Stimulated activated CD4-positive, alpha-beta T cell treated with anti-CD3 and anti-CD28 coated beads, Interleukin-12 subunit alpha, Interleukin-12 subunit beta, amount 100 ng/mL, for 4 hours (primary cell): ENCODE results near the gene VWA2.
"Not testable (repeated sequence)": the region's sequence is repeated elsewhere in the genome, so short reads cannot be mapped to it uniquely, and the experiment has no call there.

Experiments
- DNase-seq: peaks from one replicate; pipeline ENCODE4 v3.0.0-alpha.2; 2020

The VWA2 gene

DNA sequence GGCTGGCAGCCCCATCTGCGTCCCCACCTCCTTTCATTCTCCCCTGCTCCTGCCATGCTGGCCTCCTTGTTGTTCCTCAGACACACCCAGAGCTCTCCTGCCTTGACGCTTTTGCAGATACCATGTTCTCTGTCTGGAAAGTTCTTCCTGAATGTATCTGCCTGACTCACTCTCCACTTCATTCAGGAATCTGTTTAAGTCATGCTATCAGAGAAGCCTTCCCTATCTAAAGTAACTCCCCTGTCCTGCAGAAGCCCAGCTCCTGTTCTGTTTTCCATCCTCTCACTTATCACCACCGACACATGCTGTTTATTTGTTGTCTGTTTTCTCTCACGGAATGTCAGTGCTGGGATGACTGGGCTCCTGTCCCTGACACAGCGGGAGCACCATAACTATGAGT, 83.3 kb downstream of the VWA2 start:
- no peak for DNase-seq

DNA sequence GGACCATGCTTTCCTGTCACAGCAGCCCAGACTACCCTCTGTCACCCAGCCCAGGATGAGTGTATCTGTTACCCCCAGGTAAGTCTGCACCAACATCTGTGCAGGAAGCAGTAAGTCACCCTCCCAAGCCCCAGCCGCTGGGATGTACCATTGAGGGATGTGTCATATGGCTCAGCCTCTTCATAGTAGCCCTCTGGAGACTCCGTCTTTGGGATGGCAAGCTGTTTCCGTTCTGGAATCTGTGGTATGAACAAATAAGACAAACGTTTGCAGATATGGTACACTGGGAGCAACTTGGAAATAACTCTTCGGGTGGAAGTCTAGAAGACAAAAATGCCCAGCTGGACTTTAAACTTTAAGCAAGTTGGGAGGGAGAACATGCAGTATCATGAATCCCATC, 84.0 kb downstream of the VWA2 start:
- DNase-seq, result no peak

DNA sequence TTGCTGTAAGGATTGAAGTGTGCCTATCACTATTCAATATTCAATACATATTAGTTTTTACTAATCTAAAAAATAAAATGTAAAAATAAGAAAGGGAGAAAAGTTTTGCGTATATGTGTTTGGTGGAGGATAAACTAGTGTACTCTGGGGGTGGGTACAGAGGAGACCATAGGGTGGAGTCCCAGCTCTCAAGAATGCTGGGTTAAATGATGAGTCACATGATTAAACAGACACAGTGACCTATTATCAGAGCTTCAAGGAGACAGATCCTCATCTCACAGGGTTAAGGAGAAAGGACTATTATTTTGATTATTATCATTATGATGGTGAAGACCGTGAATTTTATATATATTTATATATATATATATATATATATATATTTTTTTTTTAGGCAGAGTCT, 87.7 kb downstream of the VWA2 start:
- DNase-seq, result no peak

DNA sequence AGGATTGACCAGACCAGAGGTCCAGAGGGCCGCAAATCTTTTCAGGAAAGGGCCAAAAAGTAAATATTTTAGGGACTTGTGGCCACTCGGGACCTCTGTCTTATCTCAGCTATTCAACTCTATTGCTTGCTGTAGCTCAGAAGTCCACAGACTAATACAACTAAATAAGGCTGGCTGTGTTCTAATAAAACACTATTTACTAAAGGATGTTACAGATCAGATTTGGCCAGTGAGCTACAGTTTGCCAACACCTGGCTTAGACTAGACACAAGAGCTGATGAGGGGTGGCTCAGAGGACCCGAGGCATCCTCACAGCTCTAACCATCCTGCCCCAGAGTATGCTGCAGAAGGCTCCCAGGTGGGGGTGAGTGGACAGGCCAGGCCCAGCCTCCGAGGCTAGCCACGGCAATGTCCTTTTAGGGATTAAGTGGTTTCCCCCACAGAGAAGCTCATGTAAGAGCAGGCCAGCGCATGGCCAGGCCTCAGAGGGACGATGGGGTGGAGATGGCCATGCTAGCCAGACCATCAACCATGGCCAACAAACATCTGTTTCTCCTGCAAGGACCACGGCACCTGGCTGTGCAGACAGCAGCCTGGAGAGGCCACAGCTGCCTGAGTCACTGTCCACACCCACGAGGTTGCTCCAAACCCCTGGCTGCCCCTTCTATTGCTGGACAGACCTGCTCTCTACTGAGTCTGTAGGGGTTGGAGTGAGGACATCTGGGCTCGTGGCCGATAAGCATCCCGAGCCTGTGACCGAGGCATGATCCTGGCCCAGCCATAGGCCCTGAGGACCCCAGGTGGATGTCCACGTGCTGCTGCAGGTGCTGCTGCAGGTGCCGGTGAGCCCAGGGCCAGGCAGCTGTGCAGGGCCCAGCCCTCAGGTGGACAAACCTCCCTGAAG, 88.7 kb downstream of the VWA2 start:
- no peak for DNase-seq

DNA sequence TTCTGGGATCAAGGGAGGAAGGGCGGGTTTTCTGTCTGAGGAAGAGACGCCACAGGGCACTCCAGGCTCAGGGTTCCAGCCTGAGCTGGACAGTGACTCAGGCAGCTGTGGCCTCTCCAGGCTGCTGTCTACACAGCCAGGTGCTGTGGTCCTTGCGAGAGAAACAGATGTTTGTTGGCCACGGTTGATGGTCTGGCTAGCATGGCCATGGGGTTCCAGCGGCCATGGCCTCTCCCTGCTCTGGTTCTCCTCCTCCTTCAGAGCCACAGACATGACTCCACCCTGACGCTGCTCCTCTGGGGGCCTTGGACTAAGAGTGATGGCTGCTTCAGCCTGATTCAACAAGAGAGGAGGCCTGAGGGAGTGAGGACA, 89.4 kb downstream of the VWA2 start:
- no peak for DNase-seq

DNA sequence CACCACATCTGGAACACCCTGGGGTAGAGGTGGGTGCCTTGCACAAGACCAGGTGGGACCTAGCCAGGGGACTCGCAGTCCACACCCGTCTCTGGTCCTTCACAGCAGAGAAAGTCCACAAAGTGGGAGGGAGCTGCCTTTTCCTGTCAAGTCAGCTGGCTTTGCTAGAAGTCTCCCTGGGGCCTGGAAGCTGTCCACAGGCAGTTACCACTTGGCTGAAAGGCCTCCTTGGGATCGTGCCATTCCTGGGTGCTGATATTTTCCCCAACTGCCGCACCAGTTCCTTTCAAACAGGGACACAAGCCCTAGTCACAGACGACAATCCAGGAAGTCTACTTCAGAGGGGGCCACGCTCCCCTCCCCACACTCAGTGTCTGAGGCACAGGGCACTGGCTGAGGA, 89.8 kb downstream of the VWA2 start:
- DNase-seq, result no peak

DNA sequence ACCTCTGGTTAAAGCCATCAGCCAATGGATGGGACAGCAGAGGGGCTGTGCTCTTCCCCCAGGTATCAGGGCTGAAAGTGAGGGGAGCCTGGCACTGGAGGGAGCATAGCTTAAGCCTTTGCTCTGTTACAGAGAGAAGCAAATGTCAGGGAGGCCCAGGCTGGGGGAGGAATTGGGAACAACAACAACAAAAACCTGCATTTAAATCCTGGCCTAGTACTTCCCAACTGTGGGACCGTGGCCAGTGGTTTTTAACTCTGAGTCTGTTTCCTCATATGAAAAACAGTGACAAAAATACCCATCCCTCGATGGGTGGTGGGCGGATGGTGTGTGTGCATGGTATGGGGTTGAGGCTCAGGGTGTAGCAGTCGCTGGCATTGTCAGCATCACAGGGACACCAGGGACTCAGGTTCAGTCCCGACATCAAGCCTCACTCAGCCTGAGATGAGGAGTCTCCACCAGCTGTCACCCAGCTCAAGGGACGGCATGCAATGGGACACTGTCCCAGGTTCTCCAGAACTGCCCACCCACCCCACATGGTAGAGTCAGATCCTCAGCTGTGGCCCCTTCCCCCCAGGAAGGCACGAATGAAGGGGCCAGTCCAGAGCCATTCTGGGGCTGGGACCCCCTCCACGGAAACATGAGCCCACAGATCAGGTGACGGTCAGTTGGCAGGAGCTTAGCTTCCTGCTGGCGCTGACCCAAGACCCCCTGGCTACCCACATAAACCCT, 90.7 kb downstream of the VWA2 start:
- DNase-seq, result no peak

DNA sequence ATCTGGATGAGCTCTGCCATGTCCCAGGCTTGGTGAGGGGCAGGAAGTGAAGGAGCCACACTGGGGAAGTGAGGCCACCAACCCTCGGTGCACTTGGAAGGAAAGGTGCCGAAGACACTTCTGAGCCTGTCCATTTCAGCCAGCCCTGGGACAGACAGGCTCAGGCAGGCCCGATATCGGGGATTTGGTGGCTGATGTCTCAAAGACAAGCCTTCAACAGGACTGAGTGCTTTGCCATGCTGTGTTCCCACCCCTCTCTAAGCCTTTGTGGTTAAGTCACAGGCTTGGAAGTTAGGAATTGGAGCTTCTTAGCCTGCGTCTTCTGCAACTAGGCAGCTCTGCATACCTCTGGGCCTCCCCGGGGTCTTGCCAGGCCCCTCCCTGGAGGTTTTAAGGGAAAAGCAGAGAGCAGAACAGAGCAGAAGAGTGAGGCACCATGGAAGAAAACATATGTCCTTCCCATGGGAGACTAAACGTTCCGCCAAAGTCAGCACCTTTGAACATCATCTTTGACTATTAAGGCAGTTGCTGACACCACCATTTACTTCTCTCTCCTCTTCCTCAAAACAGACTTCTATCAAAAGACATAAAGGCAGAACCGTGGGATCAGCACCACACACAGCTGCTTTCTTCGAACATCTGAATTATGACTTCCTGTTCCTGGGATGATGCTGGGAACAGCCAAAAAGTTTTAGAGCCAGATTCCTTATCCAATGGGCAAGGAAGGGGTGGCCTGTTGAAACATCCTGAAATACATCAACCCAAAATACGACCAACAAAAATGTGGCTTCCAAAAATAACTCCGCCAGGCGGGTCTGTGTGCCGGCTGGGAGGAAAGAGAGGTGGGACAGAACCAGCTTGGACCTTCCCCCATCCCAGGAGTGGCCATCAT, 93.5 kb downstream of the VWA2 start:
- DNase-seq, result no peak

DNA sequence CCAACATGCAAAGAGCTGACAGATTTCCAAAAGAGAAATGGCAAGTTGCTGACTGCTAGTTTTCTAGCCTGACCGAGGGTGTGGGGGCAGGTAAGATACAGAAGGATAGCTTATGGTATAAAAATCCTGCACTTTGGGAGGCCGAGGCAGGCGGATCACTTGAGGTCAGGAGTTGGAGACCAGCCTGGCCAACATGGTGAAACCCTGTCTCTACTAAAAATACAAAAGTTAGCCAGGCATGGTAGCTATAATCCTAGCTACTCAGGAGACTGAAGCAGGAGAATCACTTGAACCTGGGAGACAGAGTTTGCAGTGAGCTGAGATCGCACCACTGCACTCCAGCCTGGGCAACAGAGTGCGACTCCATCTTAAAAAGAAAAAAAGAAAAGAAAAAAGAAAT, 94.4 kb downstream of the VWA2 start:
- not testable (repeated sequence) for DNase-seq

DNA sequence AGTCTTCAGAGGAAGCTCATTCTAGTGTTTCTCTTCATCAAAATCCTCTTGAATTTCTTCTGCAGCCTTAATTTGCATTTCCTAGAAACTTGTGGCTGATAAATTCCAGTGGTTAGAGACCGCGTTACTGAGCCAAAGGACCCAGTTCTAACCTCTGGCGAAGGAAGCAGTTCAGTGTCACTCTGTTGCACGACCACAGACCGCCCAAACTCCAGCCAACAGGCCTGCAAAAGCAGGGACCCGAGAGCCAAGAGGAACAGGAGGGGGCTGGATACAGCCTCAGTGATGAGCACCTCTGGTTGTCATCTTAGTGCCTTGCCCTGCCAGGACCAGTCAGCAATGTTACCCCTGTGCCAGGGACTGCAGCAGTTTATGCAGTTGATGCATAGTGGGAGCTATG, 95.2 kb downstream of the VWA2 start:
- DNase-seq, result no peak

DNA sequence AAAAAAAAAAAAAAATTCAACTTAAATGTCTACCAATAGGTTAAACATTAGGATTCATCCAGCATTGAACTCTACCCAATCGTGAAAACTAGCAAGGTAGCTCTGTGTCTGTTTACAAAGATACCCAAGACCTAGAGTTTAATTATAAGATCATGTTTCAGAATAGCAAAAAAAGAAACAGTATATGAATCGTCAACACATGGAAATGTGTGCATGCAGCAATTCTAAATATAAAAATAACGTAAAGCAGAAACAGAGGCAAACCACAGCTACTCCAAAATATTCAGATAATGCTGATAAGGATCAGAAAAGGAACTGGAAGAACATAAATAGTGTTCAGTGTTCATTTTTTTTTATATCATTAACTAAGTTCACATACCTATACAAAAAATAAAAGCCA, 96.6 kb downstream of the VWA2 start:
- DNase-seq, result no peak

DNA sequence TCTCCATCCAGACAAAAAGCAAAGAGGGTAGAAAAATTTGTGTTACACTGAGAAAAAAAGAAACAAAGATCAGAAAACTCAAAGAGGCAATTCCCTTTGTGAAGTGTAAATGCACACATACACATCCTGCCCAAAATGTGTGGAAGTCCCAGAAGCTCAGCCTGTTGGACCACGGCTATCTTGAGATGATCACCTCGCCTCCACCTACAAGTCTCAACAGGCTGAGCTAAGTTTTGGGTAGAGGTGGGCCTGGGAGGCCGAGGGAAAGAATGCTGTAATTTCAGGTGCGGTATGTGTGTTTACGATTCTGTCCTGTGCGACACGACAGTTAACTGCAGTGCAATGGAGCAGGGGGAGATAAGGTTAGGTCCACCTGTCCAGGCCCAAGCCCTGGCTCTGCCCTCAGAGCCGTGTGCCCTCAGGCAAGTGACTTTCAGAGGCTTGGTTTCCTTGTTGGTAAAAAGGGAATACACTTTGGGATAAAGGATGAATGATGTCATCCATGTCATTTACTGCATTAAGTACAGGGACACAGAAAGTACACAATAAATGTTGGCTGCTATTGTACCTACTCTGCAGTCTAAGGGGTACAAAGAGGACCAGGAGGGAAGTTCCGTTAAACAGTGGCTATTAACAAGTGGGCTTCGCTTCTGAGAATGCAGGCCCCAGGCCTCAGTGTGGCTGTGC, 97.9 kb downstream of the VWA2 start:
- no peak for DNase-seq

DNA sequence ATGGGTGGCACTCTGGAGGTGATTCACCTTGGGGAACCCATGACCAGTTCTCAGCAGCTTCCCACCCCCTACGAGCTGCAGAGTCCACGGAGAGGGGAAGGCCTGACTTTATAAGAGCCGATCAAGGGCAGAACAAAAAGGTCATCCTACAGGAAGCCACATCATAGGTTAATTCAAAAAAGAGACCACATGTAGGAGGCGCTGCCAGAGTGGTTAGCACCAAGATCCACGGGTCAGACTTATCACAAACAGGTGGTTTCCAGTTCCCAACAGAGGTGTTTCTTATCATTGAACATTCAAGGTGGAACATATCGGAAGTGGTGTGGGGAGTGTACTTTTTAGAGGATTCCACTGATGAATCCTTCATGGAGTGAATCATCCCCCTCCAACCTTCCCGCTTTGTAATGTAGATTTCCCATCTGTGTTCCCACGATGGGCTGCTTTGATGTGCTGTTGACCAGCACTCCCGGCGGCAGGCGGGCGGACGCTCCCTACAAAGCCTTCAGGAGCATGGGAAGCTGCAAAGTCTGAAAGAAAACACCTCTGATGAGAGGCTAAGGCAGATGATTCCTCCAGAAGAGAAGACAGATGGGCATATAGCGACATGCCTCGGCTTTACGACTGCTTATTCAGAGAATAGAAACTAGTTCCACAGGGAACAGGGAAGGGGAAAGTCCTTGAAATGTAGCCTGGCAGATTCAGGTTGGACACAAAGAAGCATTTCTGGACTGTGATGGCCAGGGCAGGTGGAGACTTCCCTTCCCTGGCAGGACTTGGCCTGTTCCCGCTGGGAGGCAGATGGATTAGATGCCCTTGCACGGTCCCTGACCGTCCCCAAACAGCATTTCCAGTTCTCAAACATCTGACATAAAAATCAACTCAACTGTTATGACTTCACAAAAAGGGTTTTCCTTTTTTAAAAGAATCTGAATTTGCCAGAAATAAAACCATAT, 98.7 kb downstream of the VWA2 start:
- DNase-seq, result no peak

DNA sequence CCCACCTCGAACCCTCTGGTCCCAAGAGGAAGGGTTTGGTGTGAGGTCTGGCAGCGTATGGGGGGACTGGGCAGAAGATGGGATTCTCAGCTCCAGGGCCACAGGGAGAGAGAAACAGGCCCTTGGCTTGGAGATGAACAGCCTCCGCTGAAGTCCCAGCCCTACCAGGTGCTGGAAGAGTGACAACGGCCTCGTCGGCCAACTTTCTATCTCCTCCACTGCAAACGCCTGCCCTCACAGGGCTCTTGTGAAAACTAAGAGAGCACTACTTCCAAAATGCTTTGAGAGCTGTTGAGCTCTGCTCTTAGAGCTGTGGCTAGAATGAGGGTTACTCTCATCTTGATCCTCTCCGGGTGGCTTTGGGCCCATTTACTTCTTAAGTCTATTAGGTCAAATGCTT, 101.8 kb downstream of the VWA2 start:
- no peak for DNase-seq
